ENCODE results near the gene CABP4.

DNA sequence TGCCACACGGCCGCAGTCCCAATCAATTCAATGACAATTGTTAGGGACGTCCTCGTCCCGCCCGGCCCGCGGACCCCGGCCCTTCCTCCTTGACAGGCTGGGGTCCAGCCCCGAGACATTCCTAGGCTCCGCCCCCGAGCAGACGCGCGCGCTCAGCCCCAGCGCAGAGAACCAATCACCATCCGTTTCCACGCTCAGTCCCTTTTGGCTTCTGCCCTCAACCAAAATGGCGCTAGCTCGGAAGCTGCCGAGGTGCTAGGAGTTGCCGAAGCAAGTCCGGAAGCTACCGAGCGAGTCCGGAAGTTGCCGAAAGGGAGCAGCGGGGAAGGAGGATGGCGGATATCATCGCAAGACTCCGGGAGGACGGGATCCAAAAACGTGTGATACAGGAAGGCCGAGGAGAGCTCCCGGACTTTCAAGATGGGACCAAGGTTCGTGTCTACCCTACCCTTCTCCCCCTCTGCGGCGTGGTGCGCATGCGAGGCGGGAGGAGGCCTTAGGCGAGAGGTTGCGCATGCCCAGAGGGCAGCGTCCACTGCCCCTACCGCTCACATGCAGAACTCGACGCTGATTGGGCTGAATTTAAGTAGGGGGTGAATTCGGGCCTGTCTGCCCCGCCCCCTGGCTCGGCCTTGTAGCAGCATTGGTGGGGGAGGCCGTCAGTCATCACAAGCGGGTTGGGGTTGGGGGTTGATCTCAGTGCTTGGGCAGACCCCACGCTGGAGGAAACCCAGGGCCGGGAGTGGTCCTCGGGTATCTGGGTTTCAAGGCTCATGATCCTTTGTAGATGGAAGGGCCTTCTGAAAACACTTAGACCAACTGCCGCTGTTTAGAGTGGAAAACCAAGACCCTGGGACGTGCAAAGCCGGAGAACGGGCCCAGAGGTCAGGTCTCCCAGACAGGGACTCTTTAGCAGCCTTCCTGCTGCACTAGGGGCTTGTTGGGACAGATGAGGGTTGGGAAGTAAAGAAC lies 28.0 kb downstream of the CABP4 start, which contains the start of gene AIP:
- TF ChIP-seq POLR2A (IDR thresholded peaks at IDR 0.05) = peak in 1 of 2 donors; percentile 52
- TF ChIP-seq, protein P1, sequence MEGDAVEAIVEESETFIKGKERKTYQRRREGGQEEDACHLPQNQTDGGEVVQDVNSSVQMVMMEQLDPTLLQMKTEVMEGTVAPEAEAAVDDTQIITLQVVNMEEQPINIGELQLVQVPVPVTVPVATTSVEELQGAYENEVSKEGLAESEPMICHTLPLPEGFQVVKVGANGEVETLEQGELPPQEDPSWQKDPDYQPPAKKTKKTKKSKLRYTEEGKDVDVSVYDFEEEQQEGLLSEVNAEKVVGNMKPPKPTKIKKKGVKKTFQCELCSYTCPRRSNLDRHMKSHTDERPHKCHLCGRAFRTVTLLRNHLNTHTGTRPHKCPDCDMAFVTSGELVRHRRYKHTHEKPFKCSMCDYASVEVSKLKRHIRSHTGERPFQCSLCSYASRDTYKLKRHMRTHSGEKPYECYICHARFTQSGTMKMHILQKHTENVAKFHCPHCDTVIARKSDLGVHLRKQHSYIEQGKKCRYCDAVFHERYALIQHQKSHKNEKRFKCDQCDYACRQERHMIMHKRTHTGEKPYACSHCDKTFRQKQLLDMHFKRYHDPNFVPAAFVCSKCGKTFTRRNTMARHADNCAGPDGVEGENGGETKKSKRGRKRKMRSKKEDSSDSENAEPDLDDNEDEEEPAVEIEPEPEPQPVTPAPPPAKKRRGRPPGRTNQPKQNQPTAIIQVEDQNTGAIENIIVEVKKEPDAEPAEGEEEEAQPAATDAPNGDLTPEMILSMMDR (IDR thresholded peaks at IDR 0.05) = peak in 3 of 4 experiments; percentile 22 to 60 (median 60)
- peak; percentile 60 for TF ChIP-seq POLR2AphosphoS5 (IDR thresholded peaks at IDR 0.05)
